Neural cell (in vitro differentiated cells): ENCODE measurements around the gene USP40. TPM values are rescaled to one million over a fixed set of nuclear protein-coding genes. Genes with fewer than 3 reads are reported as not detected.

Source experiments
- H2AFZ ChIP-seq: fragments of 200-600, 300-800 bp; sonication (generic), shearing (Covaris generic); 2 replicates; pipeline ENCODE4 v1.6.0; 2014; ENCODE audit warnings: low read depth, mild to moderate bottlenecking, antibody characterized with exemption, low read length, moderate library complexity
- H3F3A ChIP-seq: fragments of 200-600 bp; shearing (Covaris generic); 2 replicates; pipeline ENCODE4 v1.6.1; 2016; ENCODE audit warnings: mild to moderate bottlenecking, moderate library complexity, mixed read lengths, antibody characterized with exemption, low read length; ENCODE audit not compliant: insufficient read depth, poor library complexity, severe bottlenecking
- H3K27ac ChIP-seq: fragments of 200-600, 300-800 bp; sonication (generic), shearing (Covaris generic); 2 replicates; pipeline ENCODE4 v1.5.1; 2014; ENCODE audit warnings: mild to moderate bottlenecking, low read length, moderate library complexity
- H3K27me3 ChIP-seq: fragments of 300-800, 200-600 bp; sonication (generic), shearing (Covaris generic); 2 replicates; pipeline ENCODE4 v1.6.0; 2014; ENCODE audit warnings: mild to moderate bottlenecking, low read depth, low read length, moderate library complexity; ENCODE audit not compliant: insufficient read depth
- H3K36me3 ChIP-seq: fragments of 300-800, 200-600 bp; sonication (generic), shearing (Covaris generic); 2 replicates; pipeline ENCODE4 v1.5.1; 2014; ENCODE audit warnings: mild to moderate bottlenecking, antibody characterized with exemption, low read length, moderate library complexity; ENCODE audit not compliant: insufficient read depth
- H3K4me2 ChIP-seq: fragments of 300-800, 200-600 bp; sonication (generic), shearing (Covaris generic); 2 replicates; pipeline ENCODE4 v1.6.0; 2014; ENCODE audit warnings: mild to moderate bottlenecking, low read length
- H3K4me3 ChIP-seq: fragments of 300-800, 200-600 bp; sonication (generic), shearing (Covaris generic); 2 replicates; pipeline ENCODE4 v1.5.1; 2014; ENCODE audit warnings: mild to moderate bottlenecking, low read length, moderate library complexity
- H3K79me2 ChIP-seq: fragments of 200-600 bp; shearing (Covaris generic); replicated peaks from 2 replicates; pipeline ENCODE4 v1.6.0; 2014; ENCODE audit warnings: mild to moderate bottlenecking, low read length, moderate library complexity; ENCODE audit not compliant: insufficient read depth
- H3K9ac ChIP-seq: fragments of 300-800, 200-600 bp; sonication (generic), shearing (Covaris generic); 2 replicates; pipeline ENCODE4 v1.6.1; 2016; ENCODE audit warnings: mild to moderate bottlenecking, low read length, mixed read lengths
- H3K9me2 ChIP-seq: fragments of 200-600 bp; shearing (Covaris generic); 2 replicates; pipeline ENCODE4 v1.6.1; 2016; ENCODE audit warnings: mild to moderate bottlenecking, low read length, mixed read lengths; ENCODE audit not compliant: insufficient read depth
- H3K9me3 ChIP-seq: fragments of 200-600, 300-800 bp; sonication (generic), shearing (Covaris generic); 2 replicates; pipeline ENCODE4 v1.6.1; 2016; ENCODE audit warnings: mild to moderate bottlenecking, mixed run types, low read length, moderate library complexity, mixed read lengths
- H4K20me1 ChIP-seq: fragments of 200-600 bp; shearing (Covaris generic); 2 replicates; pipeline ENCODE4 v1.6.1; 2016; ENCODE audit warnings: mild to moderate bottlenecking, mixed run types; ENCODE audit not compliant: insufficient read depth
- EP300 ChIP-seq: fragments of 450-650 bp; conservative IDR thresholded peaks from 2 replicates; pipeline ENCODE4 v1.6.1; 2014; ENCODE audit warnings: antibody characterized with exemption, mild to moderate bottlenecking, moderate library complexity; ENCODE audit not compliant: poor library complexity, severe bottlenecking
- EZH2 ChIP-seq: fragments of 200-600, 300-800 bp; shearing (Covaris generic), sonication (generic); IDR thresholded peaks from 2 replicates; pipeline ENCODE4 v1.6.1; 2014; ENCODE audit warnings: antibody characterized with exemption, low read length, borderline replicate concordance, mild to moderate bottlenecking; ENCODE audit not compliant: insufficient read depth, poor library complexity, severe bottlenecking
- MXI1 ChIP-seq: fragments of 450-650 bp; conservative IDR thresholded peaks from 2 replicates; pipeline ENCODE4 v1.6.1; 2014; ENCODE audit warnings: antibody characterized with exemption, mild to moderate bottlenecking; ENCODE audit not compliant: poor library complexity, severe bottlenecking
- POLR2AphosphoS5 ChIP-seq: IDR thresholded peaks from 2 replicates; pipeline ENCODE4 v1.6.1; 2012
- RAD21 ChIP-seq: fragments of 450-650 bp; conservative IDR thresholded peaks from 2 replicates; pipeline ENCODE4 v1.6.1; 2014; ENCODE audit warnings: antibody characterized with exemption, mild to moderate bottlenecking, moderate library complexity
- SMC3 ChIP-seq: fragments of 450-650 bp; conservative IDR thresholded peaks from 2 replicates; pipeline ENCODE4 v1.6.1; 2014; ENCODE audit warnings: antibody characterized with exemption, mild to moderate bottlenecking, moderate library complexity; ENCODE audit not compliant: poor library complexity
- TAF1 ChIP-seq: IDR thresholded peaks from 2 replicates; pipeline ENCODE4 v1.6.1; 2012; ENCODE audit warnings: low read depth
- polyA plus RNA-seq: library from polyadenylated mRNA; depleted of rRNA; stranded (reverse); fragments of >200 nt; gene quantifications from 2 replicates; pipeline ENCODE4 v1.2.3, GENCODE V29; 2014
- TF ChIP-seq, protein P1 (sequence below): IDR thresholded peaks from 2 replicates; pipeline ENCODE4 v1.6.1; 2012; ENCODE audit warnings: borderline replicate concordance
- TF ChIP-seq, protein P2 (sequence below): fragments of 450-650 bp; IDR thresholded peaks from 2 replicates; pipeline ENCODE4 v1.5.1; 2014; ENCODE audit warnings: antibody characterized with exemption, mild to moderate bottlenecking, moderate library complexity; ENCODE audit not compliant: poor library complexity, severe bottlenecking

Gene USP40
- polyA plus RNA-seq, 1 donor from 2014 or later = 33.3 TPM

DNA sequence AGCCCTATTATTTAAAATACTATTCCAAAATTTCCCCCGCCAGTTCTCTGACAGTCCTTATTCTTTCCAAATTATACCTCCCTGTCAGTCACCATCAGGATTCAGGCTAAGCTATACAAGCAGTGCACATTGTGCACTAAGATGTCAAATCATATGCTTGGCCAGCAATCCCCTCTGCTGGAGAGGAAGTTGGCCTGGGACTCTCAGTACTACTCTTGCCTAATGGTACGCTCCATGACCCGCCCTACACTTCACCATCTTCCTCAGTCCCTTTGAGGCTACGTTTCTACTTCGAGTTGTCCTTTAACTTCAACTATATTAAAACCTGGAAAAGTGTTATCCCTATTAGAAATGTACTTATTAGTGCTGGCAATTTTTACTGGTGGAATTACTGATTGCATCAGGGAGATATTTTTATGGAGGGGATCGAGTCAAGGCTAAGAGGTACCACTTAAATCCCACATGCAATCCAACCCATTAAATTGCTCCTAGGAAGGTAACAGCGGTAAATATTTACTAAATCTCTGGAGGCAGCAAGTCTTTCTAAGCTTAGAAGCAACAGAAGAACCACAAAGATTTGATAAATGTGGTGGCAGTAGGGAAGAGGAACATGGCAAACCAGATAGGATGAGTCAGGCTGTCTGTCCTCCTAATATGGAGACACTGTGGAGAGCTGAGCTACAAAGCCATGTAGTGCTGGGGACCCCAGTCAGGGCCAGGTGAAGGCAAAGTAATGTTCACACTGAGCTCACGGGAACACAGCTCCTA, 2.7 kb downstream of the USP40 start:
- Histone ChIP-seq H3K36me3 (no peaks in the 10 kb centered on the region), H3F3A (no peaks in the 10 kb centered on the region), H3K27me3 (no peaks in the 10 kb centered on the region), H3K9ac (no peak overlapping the region), H3K9me2 (no peaks in the 10 kb centered on the region), H4K20me1 (no peaks in the 10 kb centered on the region), H3K9me3 (no peaks in the 10 kb centered on the region), H2AFZ (no peak overlapping the region), H3K27ac (no peak overlapping the region), H3K4me3 (no peak overlapping the region), H3K4me2 (no peak overlapping the region), H3K79me2 (no peaks in the 10 kb centered on the region)
- TF ChIP-seq TAF1 = no peak
- TF ChIP-seq POLR2AphosphoS5 = no peak
- TF ChIP-seq EZH2 = no peak
- no peak for TF ChIP-seq EP300
- TF ChIP-seq, protein P1, sequence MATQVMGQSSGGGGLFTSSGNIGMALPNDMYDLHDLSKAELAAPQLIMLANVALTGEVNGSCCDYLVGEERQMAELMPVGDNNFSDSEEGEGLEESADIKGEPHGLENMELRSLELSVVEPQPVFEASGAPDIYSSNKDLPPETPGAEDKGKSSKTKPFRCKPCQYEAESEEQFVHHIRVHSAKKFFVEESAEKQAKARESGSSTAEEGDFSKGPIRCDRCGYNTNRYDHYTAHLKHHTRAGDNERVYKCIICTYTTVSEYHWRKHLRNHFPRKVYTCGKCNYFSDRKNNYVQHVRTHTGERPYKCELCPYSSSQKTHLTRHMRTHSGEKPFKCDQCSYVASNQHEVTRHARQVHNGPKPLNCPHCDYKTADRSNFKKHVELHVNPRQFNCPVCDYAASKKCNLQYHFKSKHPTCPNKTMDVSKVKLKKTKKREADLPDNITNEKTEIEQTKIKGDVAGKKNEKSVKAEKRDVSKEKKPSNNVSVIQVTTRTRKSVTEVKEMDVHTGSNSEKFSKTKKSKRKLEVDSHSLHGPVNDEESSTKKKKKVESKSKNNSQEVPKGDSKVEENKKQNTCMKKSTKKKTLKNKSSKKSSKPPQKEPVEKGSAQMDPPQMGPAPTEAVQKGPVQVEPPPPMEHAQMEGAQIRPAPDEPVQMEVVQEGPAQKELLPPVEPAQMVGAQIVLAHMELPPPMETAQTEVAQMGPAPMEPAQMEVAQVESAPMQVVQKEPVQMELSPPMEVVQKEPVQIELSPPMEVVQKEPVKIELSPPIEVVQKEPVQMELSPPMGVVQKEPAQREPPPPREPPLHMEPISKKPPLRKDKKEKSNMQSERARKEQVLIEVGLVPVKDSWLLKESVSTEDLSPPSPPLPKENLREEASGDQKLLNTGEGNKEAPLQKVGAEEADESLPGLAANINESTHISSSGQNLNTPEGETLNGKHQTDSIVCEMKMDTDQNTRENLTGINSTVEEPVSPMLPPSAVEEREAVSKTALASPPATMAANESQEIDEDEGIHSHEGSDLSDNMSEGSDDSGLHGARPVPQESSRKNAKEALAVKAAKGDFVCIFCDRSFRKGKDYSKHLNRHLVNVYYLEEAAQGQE = no peak
- no peak for TF ChIP-seq SMC3
- TF ChIP-seq, protein P2, sequence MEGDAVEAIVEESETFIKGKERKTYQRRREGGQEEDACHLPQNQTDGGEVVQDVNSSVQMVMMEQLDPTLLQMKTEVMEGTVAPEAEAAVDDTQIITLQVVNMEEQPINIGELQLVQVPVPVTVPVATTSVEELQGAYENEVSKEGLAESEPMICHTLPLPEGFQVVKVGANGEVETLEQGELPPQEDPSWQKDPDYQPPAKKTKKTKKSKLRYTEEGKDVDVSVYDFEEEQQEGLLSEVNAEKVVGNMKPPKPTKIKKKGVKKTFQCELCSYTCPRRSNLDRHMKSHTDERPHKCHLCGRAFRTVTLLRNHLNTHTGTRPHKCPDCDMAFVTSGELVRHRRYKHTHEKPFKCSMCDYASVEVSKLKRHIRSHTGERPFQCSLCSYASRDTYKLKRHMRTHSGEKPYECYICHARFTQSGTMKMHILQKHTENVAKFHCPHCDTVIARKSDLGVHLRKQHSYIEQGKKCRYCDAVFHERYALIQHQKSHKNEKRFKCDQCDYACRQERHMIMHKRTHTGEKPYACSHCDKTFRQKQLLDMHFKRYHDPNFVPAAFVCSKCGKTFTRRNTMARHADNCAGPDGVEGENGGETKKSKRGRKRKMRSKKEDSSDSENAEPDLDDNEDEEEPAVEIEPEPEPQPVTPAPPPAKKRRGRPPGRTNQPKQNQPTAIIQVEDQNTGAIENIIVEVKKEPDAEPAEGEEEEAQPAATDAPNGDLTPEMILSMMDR = no peak
- TF ChIP-seq RAD21 = no peak

DNA sequence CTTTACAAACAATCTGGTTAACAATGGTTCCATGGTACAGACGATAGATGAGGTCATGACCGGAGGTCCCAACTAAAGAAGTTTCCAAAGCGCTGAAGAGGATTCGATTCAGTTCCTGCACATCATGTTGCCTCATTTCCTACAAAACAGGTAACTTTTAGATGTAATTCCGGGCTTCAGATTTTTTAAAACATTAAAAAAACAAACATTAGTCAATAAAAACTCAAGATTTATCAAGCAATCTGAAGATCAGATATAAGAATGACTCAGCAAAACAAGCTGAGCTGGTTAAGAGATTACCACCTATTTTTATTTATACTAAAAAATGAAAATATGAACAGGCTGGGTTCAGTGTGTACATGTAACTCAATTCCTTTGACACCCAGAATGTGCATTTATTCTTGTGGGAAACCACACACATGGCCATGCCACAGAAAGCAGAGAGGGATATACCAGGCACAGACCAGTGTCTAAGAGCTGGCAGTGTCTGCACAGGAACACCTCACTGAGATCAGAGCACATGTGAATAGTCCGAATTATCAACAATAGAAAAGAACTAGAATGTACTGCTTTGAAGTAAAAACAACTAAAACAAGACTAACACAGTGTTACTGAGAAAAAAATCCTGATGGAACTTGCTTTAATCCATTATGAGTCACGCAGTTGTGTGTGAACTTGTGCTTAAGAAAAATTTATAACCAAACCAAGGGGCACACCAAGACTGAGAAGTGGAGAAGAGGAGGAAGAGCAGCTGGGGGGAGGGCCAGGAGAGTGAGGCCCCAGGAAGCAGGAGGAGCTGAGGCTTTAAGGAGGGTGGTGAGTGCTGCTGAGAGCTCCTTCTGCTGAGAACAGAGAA, 9.5 kb downstream of the USP40 start:
- H3K4me3 ChIP-seq = no peak overlapping the region
- H4K20me1 ChIP-seq = no peaks in the 10 kb centered on the region
- H3K4me2 ChIP-seq = no peak overlapping the region
- no peaks in the 10 kb centered on the region for H3K27me3 ChIP-seq
- H3K9ac ChIP-seq = no peak overlapping the region
- no peak for TF ChIP-seq MXI1
- TF ChIP-seq RAD21 = no peak
- TF ChIP-seq POLR2AphosphoS5 = no peak
- TF ChIP-seq, protein P1 = no peak
- TF ChIP-seq SMC3 = no peak
- no peak for TF ChIP-seq EZH2
- TF ChIP-seq, protein P2 = no peak
- TF ChIP-seq EP300 = no peak
- no peak for TF ChIP-seq TAF1
- H3K36me3 ChIP-seq = peaks cover 6% of the 10 kb centered on the region
- no peaks in the 10 kb centered on the region for H3K9me2 ChIP-seq
- no peaks in the 10 kb centered on the region for H3K9me3 ChIP-seq
- H3K27ac ChIP-seq = no peak overlapping the region
- no peaks in the 10 kb centered on the region for H3K79me2 ChIP-seq
- H3F3A ChIP-seq = no peaks in the 10 kb centered on the region
- H2AFZ ChIP-seq = no peak overlapping the region
